GM21423 (cell line): ENCODE results near the gene SPECC1L.

Experiments used
- ATAC-seq: cut with Tn5 transposase; IDR thresholded peaks from one replicate; pipeline ENCODE4 v1.9.1; 2021; ENCODE audit warnings: mild to moderate bottlenecking, moderate library complexity; ENCODE audit not compliant: unreplicated experiment

The SPECC1L gene

GRCh38 chr22:24437091-24437490 lies 166.5 kb downstream of the SPECC1L start:
- ATAC-seq: no peak

- ATAC-seq: no peak
Observed at GRCh38 chr22:24437741-24438328, 167.2 kb downstream of the SPECC1L start.

GRCh38 chr22:24440270-24440717 lies 169.7 kb downstream of the SPECC1L start:
- ATAC-seq: no peak

- ATAC-seq: no peak
Observed at GRCh38 chr22:24440718-24441405, 170.2 kb downstream of the SPECC1L start.

GRCh38 chr22:24441406-24442351 lies 171.0 kb downstream of the SPECC1L start:
- ATAC-seq: no peak

GRCh38 chr22:24442352-24442744 lies 171.7 kb downstream of the SPECC1L start:
- no peak for ATAC-seq

GRCh38 chr22:24443668-24444067 lies 173.0 kb downstream of the SPECC1L start:
- ATAC-seq: no peak

- ATAC-seq: no peak
Observed at GRCh38 chr22:24444251-24444650, 173.6 kb downstream of the SPECC1L start.

- ATAC-seq: no peak
Observed at GRCh38 chr22:24444729-24445466, 174.3 kb downstream of the SPECC1L start.

- ATAC-seq: no peak
Observed at GRCh38 chr22:24445481-24446259, 175.0 kb downstream of the SPECC1L start.

GRCh38 chr22:24446260-24446611 lies 175.6 kb downstream of the SPECC1L start:
- ATAC-seq: no peak

GRCh38 chr22:24450610-24451009 lies 180.0 kb downstream of the SPECC1L start:
- ATAC-seq: no peak

GRCh38 chr22:24451162-24451561 lies 180.5 kb downstream of the SPECC1L start:
- no peak for ATAC-seq

GRCh38 chr22:24453853-24454252 lies 183.2 kb downstream of the SPECC1L start:
- no peak for ATAC-seq

- ATAC-seq: no peak
Observed at GRCh38 chr22:24455039-24455438, 184.4 kb downstream of the SPECC1L start.

GRCh38 chr22:24455751-24456426 lies 185.3 kb downstream of the SPECC1L start:
- no peak for ATAC-seq

- no peak for ATAC-seq
Observed at GRCh38 chr22:24457894-24458420, 187.3 kb downstream of the SPECC1L start.

GRCh38 chr22:24459911-24460310 lies 189.3 kb downstream of the SPECC1L start:
- ATAC-seq: no peak

- no peak for ATAC-seq
Observed at GRCh38 chr22:24460418-24461089, 189.9 kb downstream of the SPECC1L start.
